ENCODE measurements around the gene KMT2B. TPM values are rescaled to one million over a fixed set of nuclear protein-coding genes. Genes with fewer than 3 reads are reported as not detected.

Gene KMT2B
- 12.9 TPM for polyA plus RNA-seq (2013, experiment 1 of 2)
- polyA plus RNA-seq (2013, experiment 2 of 2): 12.4 TPM

DNA sequence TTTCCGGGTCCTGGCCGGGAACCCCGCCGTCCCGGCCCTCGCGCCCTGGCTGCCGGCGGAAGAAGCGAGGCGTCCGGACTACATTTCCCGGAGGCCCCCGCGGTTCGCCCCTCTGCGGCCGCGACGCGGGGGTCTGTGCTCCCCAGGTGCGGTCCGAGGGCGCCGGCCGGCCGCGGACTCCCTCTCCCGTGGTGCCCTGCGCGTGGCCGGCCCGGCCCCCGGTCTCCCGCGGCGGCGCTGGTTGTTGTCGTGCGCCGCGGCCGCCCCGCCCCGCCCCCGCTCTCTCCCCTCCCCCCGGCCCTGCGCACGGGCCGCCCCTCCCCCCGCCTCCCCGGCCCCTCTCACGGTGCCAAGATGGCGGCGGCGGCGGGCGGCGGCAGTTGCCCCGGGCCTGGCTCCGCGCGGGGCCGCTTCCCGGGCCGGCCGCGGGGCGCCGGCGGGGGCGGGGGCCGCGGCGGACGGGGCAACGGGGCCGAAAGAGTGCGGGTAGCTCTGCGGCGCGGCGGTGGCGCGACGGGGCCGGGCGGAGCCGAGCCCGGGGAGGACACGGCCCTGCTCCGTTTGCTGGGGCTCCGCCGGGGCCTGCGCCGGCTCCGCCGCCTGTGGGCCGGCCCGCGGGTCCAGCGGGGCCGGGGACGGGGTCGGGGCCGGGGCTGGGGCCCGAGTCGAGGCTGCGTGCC, at the start of gene KMT2B:
Gene KMT2B, plus strand, starts transcription at position 339 of the 680 bp plus-strand sequence. Its CDS starts 16 bp downstream, at position 355.
- Histone ChIP-seq H3K79me1 (replicated peaks; ENCODE audit: low read length, poor library complexity, severe bottlenecking) (peaks cover 32% of the 10 kb centered on the region), H3K9me3 (ENCODE audit: control insufficient read depth, low read length) (no peaks in the 10 kb centered on the region), H4K8ac (ENCODE audit: low read length) (no peak within 1 kb of the TSS), H4K91ac (ENCODE audit: low read length) (no peak within 1 kb of the TSS), H3K27me3 (ENCODE audit: control insufficient read depth in 1 of 2, insufficient read depth in 1 of 2, low read length in 2 of 2) (peaks cover 0 to 21% of the 10 kb centered on the region in 2 experiments), H3K27ac (ENCODE audit: low read length, poor library complexity, severe bottlenecking) (peak within 1 kb of the TSS; percentile 75), H3K4ac (ENCODE audit: low read depth in 1 of 2, low read length in 2 of 2) (peak within 1 kb of the TSS in 1 of 2 experiments; percentile 86), H3K9ac (ENCODE audit: low read length) (peak within 1 kb of the TSS; percentile 92), H2AFZ (ENCODE audit: low read depth, low read length) (peak within 1 kb of the TSS; percentile 100), H3K4me2 (ENCODE audit: low read length, poor library complexity, severe bottlenecking) (peak within 1 kb of the TSS; percentile 98), H2BK120ac (ENCODE audit: low read depth, low read length) (peak within 1 kb of the TSS; percentile 89), H3K36me3 (ENCODE audit: control insufficient read depth in 1 of 2, insufficient read depth in 2 of 2, low read depth in 1 of 2, low read length in 2 of 2) (peaks cover 23 to 34% of the 10 kb centered on the region in 2 experiments), H3K4me1 (ENCODE audit: control insufficient read depth, insufficient read depth, low read depth, low read length) (peaks cover 23% of the 10 kb centered on the region), H3K18ac (ENCODE audit: low read depth in 1 of 2, low read length in 2 of 2) (peak within 1 kb of the TSS; percentile 84 to 96), H3K23ac (ENCODE audit: low read length in 2 of 2) (peak within 1 kb of the TSS in 1 of 2 experiments; percentile 97), H3K4me3 (ENCODE audit: insufficient read depth in 1 of 2, low read depth in 1 of 2, low read length in 2 of 2) (peak within 1 kb of the TSS; percentile 85 to 97), H2AK5ac (ENCODE audit: low read length, severe bottlenecking) (no peak within 1 kb of the TSS), H2BK15ac (ENCODE audit: low read depth, poor library complexity, severe bottlenecking) (peak within 1 kb of the TSS; percentile 95), H3K14ac (ENCODE audit: low read length in 2 of 2) (peak within 1 kb of the TSS; percentile 63 to 98), H2BK5ac (ENCODE audit: low read depth, low read length, poor library complexity, severe bottlenecking) (no peak within 1 kb of the TSS), H2BK12ac (ENCODE audit: low read length in 2 of 2) (peak within 1 kb of the TSS in 1 of 2 experiments; percentile 95)
- DNase-seq: no peak
- 2% methylated on average over 11 of the region's 109 CpGs for WGBS

GRCh38 chr19:35669566-35669965, 48.2 kb upstream of the KMT2B start:
- Histone ChIP-seq H3K27me3 (ENCODE audit: control insufficient read depth in 1 of 2, insufficient read depth in 1 of 2, low read length in 2 of 2) (peaks cover 11 to 21% of the 10 kb centered on the region in 2 experiments), H3K36me3 (ENCODE audit: control insufficient read depth in 1 of 2, insufficient read depth in 2 of 2, low read depth in 1 of 2, low read length in 2 of 2) (peaks cover 0 to 8% of the 10 kb centered on the region in 2 experiments), H3K18ac (ENCODE audit: low read depth in 1 of 2, low read length in 2 of 2) (no peak overlapping the region), H3K27ac (ENCODE audit: low read length, poor library complexity, severe bottlenecking) (no peak overlapping the region), H2BK5ac (ENCODE audit: low read depth, low read length, poor library complexity, severe bottlenecking) (no peak overlapping the region), H3K79me1 (replicated peaks; ENCODE audit: low read length, poor library complexity, severe bottlenecking) (no peaks in the 10 kb centered on the region), H4K8ac (ENCODE audit: low read length) (no peak overlapping the region), H3K9ac (ENCODE audit: low read length) (no peak overlapping the region), H2BK15ac (ENCODE audit: low read depth, poor library complexity, severe bottlenecking) (no peak overlapping the region), H2AFZ (ENCODE audit: low read depth, low read length) (no peak overlapping the region), H3K9me3 (ENCODE audit: control insufficient read depth, low read length) (no peaks in the 10 kb centered on the region), H2BK12ac (ENCODE audit: low read length in 2 of 2) (no peak overlapping the region), H3K23ac (ENCODE audit: low read length in 2 of 2) (no peak overlapping the region), H2AK5ac (ENCODE audit: low read length, severe bottlenecking) (no peak overlapping the region), H2BK120ac (ENCODE audit: low read depth, low read length) (no peak overlapping the region), H3K4ac (ENCODE audit: low read depth in 1 of 2, low read length in 2 of 2) (no peak overlapping the region), H3K14ac (ENCODE audit: low read length in 2 of 2) (no peak overlapping the region), H4K91ac (ENCODE audit: low read length) (no peak overlapping the region), H3K4me3 (ENCODE audit: insufficient read depth in 1 of 2, low read depth in 1 of 2, low read length in 2 of 2) (no peak overlapping the region), H3K4me1 (ENCODE audit: control insufficient read depth, insufficient read depth, low read depth, low read length) (peaks cover 7% of the 10 kb centered on the region), H3K4me2 (ENCODE audit: low read length, poor library complexity, severe bottlenecking) (no peak overlapping the region)
- no peak for DNase-seq
- WGBS: 79% methylated on average over 6 of the region's 6 CpGs

- no peak overlapping the region for H3K4ac ChIP-seq (ENCODE audit: low read depth in 1 of 2, low read length in 2 of 2)
- H3K4me2 ChIP-seq (ENCODE audit: low read length, poor library complexity, severe bottlenecking): no peak overlapping the region
- 57% methylated on average over 4 of the region's 4 CpGs for WGBS
These were observed 47.8 kb upstream of the KMT2B start for GRCh38 chr19:35669974-35670373.

DNA sequence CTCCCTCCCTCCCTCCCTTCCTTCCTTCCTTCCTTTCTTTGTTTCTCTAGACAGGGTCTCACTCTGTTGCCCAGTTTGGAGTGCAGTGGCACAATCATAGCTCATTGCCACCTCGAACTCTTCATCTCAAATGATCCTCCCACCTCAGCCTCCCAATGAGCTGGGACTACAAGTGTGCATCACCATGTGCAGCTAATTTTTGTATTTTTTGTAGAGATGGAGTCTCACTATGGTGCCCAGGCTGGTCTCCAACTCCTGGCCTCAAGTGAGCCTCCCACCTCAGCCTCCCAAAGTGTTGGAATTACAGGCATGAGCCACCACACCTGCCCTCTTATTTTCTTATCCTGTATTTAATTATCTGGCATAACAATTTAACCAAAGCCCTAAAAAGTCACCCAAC, 47.1 kb upstream of the KMT2B start:
- no peak overlapping the region for H2BK120ac ChIP-seq (ENCODE audit: low read depth, low read length)
- H3K27ac ChIP-seq (ENCODE audit: low read length, poor library complexity, severe bottlenecking): no peak overlapping the region
- DNase-seq: no peak
- H2BK12ac ChIP-seq (ENCODE audit: low read length in 2 of 2): no peak overlapping the region
- H4K91ac ChIP-seq (ENCODE audit: low read length): no peak overlapping the region
- peaks cover 0 to under 1% of the 10 kb centered on the region in 2 experiments for H3K36me3 ChIP-seq (ENCODE audit: control insufficient read depth in 1 of 2, insufficient read depth in 2 of 2, low read depth in 1 of 2, low read length in 2 of 2)
- H3K9ac ChIP-seq (ENCODE audit: low read length): no peak overlapping the region
- H3K14ac ChIP-seq (ENCODE audit: low read length in 2 of 2): no peak overlapping the region
- H3K27me3 ChIP-seq (ENCODE audit: control insufficient read depth in 1 of 2, insufficient read depth in 1 of 2, low read length in 2 of 2): peaks cover 11 to 24% of the 10 kb centered on the region in 2 experiments
- no peak overlapping the region for H3K4me3 ChIP-seq (ENCODE audit: insufficient read depth in 1 of 2, low read depth in 1 of 2, low read length in 2 of 2)
- H3K4ac ChIP-seq (ENCODE audit: low read depth in 1 of 2, low read length in 2 of 2): no peak overlapping the region
- H4K8ac ChIP-seq (ENCODE audit: low read length): no peak overlapping the region
- 88% methylated on average over 1 of the region's 1 CpG for whole genome bisulfite sequencing
- no peak overlapping the region for H2AK5ac ChIP-seq (ENCODE audit: low read length, severe bottlenecking)
- no peak overlapping the region for H3K4me2 ChIP-seq (ENCODE audit: low read length, poor library complexity, severe bottlenecking)
- H2BK15ac ChIP-seq (ENCODE audit: low read depth, poor library complexity, severe bottlenecking): no peak overlapping the region
- peaks cover 7% of the 10 kb centered on the region for H3K4me1 ChIP-seq (ENCODE audit: control insufficient read depth, insufficient read depth, low read depth, low read length)
- no peak overlapping the region for H3K23ac ChIP-seq (ENCODE audit: low read length in 2 of 2)
- H2BK5ac ChIP-seq (ENCODE audit: low read depth, low read length, poor library complexity, severe bottlenecking): no peak overlapping the region
- H2AFZ ChIP-seq (ENCODE audit: low read depth, low read length): no peak overlapping the region
- no peaks in the 10 kb centered on the region for H3K9me3 ChIP-seq (ENCODE audit: control insufficient read depth, low read length)
- no peak overlapping the region for H3K18ac ChIP-seq (ENCODE audit: low read depth in 1 of 2, low read length in 2 of 2)
- no peaks in the 10 kb centered on the region for H3K79me1 ChIP-seq (replicated peaks; ENCODE audit: low read length, poor library complexity, severe bottlenecking)

More at GRCh38 chr19:35669974-35670373, 47.8 kb upstream of the KMT2B start:
- no peak overlapping the region for H3K14ac ChIP-seq (ENCODE audit: low read length in 2 of 2)
- H3K79me1 ChIP-seq (replicated peaks; ENCODE audit: low read length, poor library complexity, severe bottlenecking): no peaks in the 10 kb centered on the region
- H3K4me3 ChIP-seq (ENCODE audit: insufficient read depth in 1 of 2, low read depth in 1 of 2, low read length in 2 of 2): no peak overlapping the region
- H4K91ac ChIP-seq (ENCODE audit: low read length): peak overlapping the region; percentile 1
- peaks cover 7% of the 10 kb centered on the region for H3K4me1 ChIP-seq (ENCODE audit: control insufficient read depth, insufficient read depth, low read depth, low read length)
- H3K36me3 ChIP-seq (ENCODE audit: control insufficient read depth in 1 of 2, insufficient read depth in 2 of 2, low read depth in 1 of 2, low read length in 2 of 2): peaks cover 0 to 7% of the 10 kb centered on the region in 2 experiments
- no peak overlapping the region for H2AK5ac ChIP-seq (ENCODE audit: low read length, severe bottlenecking)
- H2BK15ac ChIP-seq (ENCODE audit: low read depth, poor library complexity, severe bottlenecking): no peak overlapping the region
- no peaks in the 10 kb centered on the region for H3K9me3 ChIP-seq (ENCODE audit: control insufficient read depth, low read length)
- H2BK12ac ChIP-seq (ENCODE audit: low read length in 2 of 2): no peak overlapping the region
- H3K18ac ChIP-seq (ENCODE audit: low read depth in 1 of 2, low read length in 2 of 2): no peak overlapping the region
- no peak overlapping the region for H2AFZ ChIP-seq (ENCODE audit: low read depth, low read length)
- H3K9ac ChIP-seq (ENCODE audit: low read length): no peak overlapping the region
- no peak overlapping the region for H2BK120ac ChIP-seq (ENCODE audit: low read depth, low read length)
- H3K27me3 ChIP-seq (ENCODE audit: control insufficient read depth in 1 of 2, insufficient read depth in 1 of 2, low read length in 2 of 2): peaks cover 11 to 21% of the 10 kb centered on the region in 2 experiments
- no peak overlapping the region for H3K27ac ChIP-seq (ENCODE audit: low read length, poor library complexity, severe bottlenecking)
- no peak overlapping the region for H3K23ac ChIP-seq (ENCODE audit: low read length in 2 of 2)
- no peak overlapping the region for H2BK5ac ChIP-seq (ENCODE audit: low read depth, low read length, poor library complexity, severe bottlenecking)
- DNase-seq: no peak
- H4K8ac ChIP-seq (ENCODE audit: low read length): no peak overlapping the region

All from mesenchymal stem cell (in vitro differentiated cells and primary cell).